GM12878 (cell line): ENCODE results near the gene EDNRB. TPM values are rescaled to one million over a fixed set of nuclear protein-coding genes. Genes with fewer than 3 reads are reported as not detected.

Experiments
- ATAC-seq: fragments of 200-7000 bp; cut with Tn5 transposase; 3 replicates; pipeline ENCODE4 v1.9.1; 2020; ENCODE audit warnings: mild to moderate bottlenecking, moderate library complexity
- BruUV-seq: library from RNA; stranded (reverse); fragments of 400-500 nt; replicated peaks from 2 replicates; lab custom pipeline; 2021; lab: Mats Ljungman, UMichigan
- CTCF ChIA-PET: fragments of 300-600 bp; sonication (Branson Sonifier 250); formaldehyde crosslinking; extraction: SDS; loops from one replicate; lab custom pipeline; 2021; ENCODE audit warnings: inconsistent platforms; lab: Yijun Ruan, JAX
- POLR2A ChIA-PET: fragments of 350-600 bp; formaldehyde crosslinking; extraction: SDS; loops from one replicate; lab custom pipeline; 2021; ENCODE audit warnings: inconsistent platforms; lab: Charles Lee
- RAD21 ChIA-PET: fragments of 300-600 bp; sonication (Branson Sonifier 250); formaldehyde crosslinking; loops from one replicate; lab custom pipeline; 2023; ENCODE audit warnings: antibody characterized with exemption; ENCODE audit not compliant: unreplicated experiment; lab: Charles Lee
- SMC1A ChIA-PET: fragments of 300-600 bp; sonication (Branson Sonifier 250); formaldehyde crosslinking; loops from one replicate; lab custom pipeline; 2023; ENCODE audit not compliant: unreplicated experiment, uncharacterized antibody; lab: Charles Lee
- DNase-seq: peaks from one replicate; pipeline ENCODE4 v3.0.0-alpha.2; 2011; ENCODE audit warnings: low read depth, low spot score
- FAIRE-seq: peaks from 3 replicates; lab custom pipeline; 2011; peaks lifted over from hg19 to GRCh38; lab: Jason Lieb, UNC
- H2AFZ ChIP-seq: 2 replicates; pipeline ENCODE4 v1.6.0; 2011; ENCODE audit warnings: low read depth, low read length, control low read depth; ENCODE audit not compliant: control insufficient read depth
- H3K27ac ChIP-seq: 2 replicates; pipeline ENCODE4 v1.5.1; 2011; ENCODE audit warnings: control low read depth; ENCODE audit not compliant: control insufficient read depth, insufficient read depth
- H3K27me3 ChIP-seq, 2 experiments: replicated peaks in 1 of 2; 2 replicates each; pipeline versions ENCODE4 v1.6.0 to v1.6.1; 2011; ENCODE audit warnings: low read length in 1 of 2; ENCODE audit not compliant: control insufficient read depth in 2 of 2, insufficient read depth in 2 of 2
- H3K36me3 ChIP-seq, 2 experiments: 2 replicates each; pipeline ENCODE4 v1.5.1; 2011; ENCODE audit warnings: low read length in 1 of 2; ENCODE audit not compliant: control insufficient read depth in 2 of 2, insufficient read depth in 2 of 2
- H3K4me1 ChIP-seq: 2 replicates; pipeline ENCODE4 v1.6.1; 2011; ENCODE audit warnings: mild to moderate bottlenecking, low read length, moderate library complexity, mixed read lengths; ENCODE audit not compliant: control insufficient read depth, insufficient read depth
- H3K4me2 ChIP-seq: 2 replicates; pipeline ENCODE4 v1.6.0; 2011; ENCODE audit warnings: control low read depth; ENCODE audit not compliant: control insufficient read depth, insufficient read depth
- H3K4me3 ChIP-seq: fragments of 200-600 bp; sonication (generic); 2 replicates; pipeline ENCODE4 v1.5.1; 2016
- H3K79me2 ChIP-seq: 2 replicates; pipeline ENCODE4 v1.6.0; 2011; ENCODE audit warnings: low read length; ENCODE audit not compliant: control insufficient read depth, insufficient read depth
- H3K9ac ChIP-seq: 2 replicates; pipeline ENCODE4 v1.8.0; 2011; ENCODE audit warnings: low read length, control low read depth, mixed read lengths; ENCODE audit not compliant: control insufficient read depth, insufficient read depth
- H3K9me3 ChIP-seq: replicated peaks from 3 replicates; pipeline ENCODE4 v1.5.1; 2011; ENCODE audit warnings: mild to moderate bottlenecking, low read length; ENCODE audit not compliant: control insufficient read depth, insufficient read depth
- H4K20me1 ChIP-seq: 2 replicates; pipeline ENCODE4 v1.6.0; 2011; ENCODE audit not compliant: control insufficient read depth, insufficient read depth
- ASH2L ChIP-seq: fragments of 300-600, 200-600 bp; sonication (generic); IDR thresholded peaks from 2 replicates; pipeline ENCODE4 v1.6.1; 2017; ENCODE audit warnings: low read depth, mild to moderate bottlenecking, borderline replicate concordance
- CBX5 ChIP-seq: sonication (generic); IDR thresholded peaks from 2 replicates; pipeline ENCODE4 v1.6.1; 2016; ENCODE audit warnings: low read depth, moderate library complexity, mild to moderate bottlenecking, inconsistent platforms
- EGR1 ChIP-seq, 2 experiments: IDR thresholded peaks; 1 replicate in 1 of 2; 2 replicates in 1 of 2; pipeline ENCODE4 v1.6.1; 2011 to 2012; ENCODE audit warnings: low read depth in 2 of 2, low read length in 2 of 2, borderline replicate concordance in 1 of 2, mild to moderate bottlenecking in 1 of 2, moderate library complexity in 1 of 2
- EP300 ChIP-seq, 2 experiments: fragments of 150-350 bp in 1 of 2; IDR thresholded peaks; 2 replicates each; pipeline ENCODE4 v1.6.1; 2011 to 2012; ENCODE audit warnings: low read depth in 2 of 2, low read length in 2 of 2, borderline replicate concordance in 1 of 2, improper control_type of control experiment in 1 of 2, inconsistent platforms in 1 of 2; ENCODE audit not compliant: control insufficient read depth in 1 of 2
- GABPA ChIP-seq: IDR thresholded peaks from 2 replicates; pipeline ENCODE4 v1.6.1; 2014; ENCODE audit warnings: antibody characterized with exemption, low read depth, mild to moderate bottlenecking, inconsistent platforms
- HDAC6 ChIP-seq: fragments of 200-600 bp; sonication (generic); IDR thresholded peaks from one replicate; pipeline ENCODE4 v1.8.0; 2017; ENCODE audit warnings: antibody characterized with exemption; ENCODE audit not compliant: unreplicated experiment
- KDM1A ChIP-seq: fragments of 200-600 bp; sonication (generic); IDR thresholded peaks from 2 replicates; pipeline ENCODE4 v1.6.1; 2016; ENCODE audit warnings: borderline replicate concordance
- NFYA ChIP-seq: IDR thresholded peaks from 2 replicates; pipeline ENCODE4 v1.6.1; 2011; ENCODE audit warnings: low read depth, mild to moderate bottlenecking, low read length, improper control_type of control experiment, borderline replicate concordance
- NR2F1 ChIP-seq: fragments of 450-650 bp; conservative IDR thresholded peaks from 2 replicates; pipeline ENCODE4 v1.6.1; 2017; ENCODE audit warnings: mild to moderate bottlenecking
- PAX5 ChIP-seq: IDR thresholded peaks from 2 replicates; pipeline ENCODE4 v1.6.1; 2011; ENCODE audit warnings: low read depth, low read length, borderline replicate concordance
- RAD51 ChIP-seq: fragments of 450-650 bp; IDR thresholded peaks from 2 replicates; pipeline ENCODE4 v1.6.1; 2016; ENCODE audit warnings: moderate library complexity, mild to moderate bottlenecking, inconsistent platforms
- RELB ChIP-seq: fragments of 450-650 bp; IDR thresholded peaks from 2 replicates; pipeline ENCODE4 v1.6.1; 2017; ENCODE audit warnings: low read depth, mild to moderate bottlenecking, moderate library complexity
- TAF1 ChIP-seq: IDR thresholded peaks from 2 replicates; pipeline ENCODE4 v1.6.1; 2011; ENCODE audit warnings: mild to moderate bottlenecking, low read depth, low read length, borderline replicate concordance
- ZBED1 ChIP-seq: IDR thresholded peaks from 2 replicates; pipeline ENCODE4 v1.6.1; 2016; ENCODE audit warnings: borderline replicate concordance
- WGBS: methylation state at CpG from one replicate; pipeline ENCODE4 v1.1.6; 2016; ENCODE audit warnings: low lambda C conversion rate; ENCODE audit not compliant: insufficient replicate concordance, insufficient coverage; ENCODE audit errors: missing lambda C conversion rate; 5-methylcytosine and 5-hydroxymethylcytosine counted together
- in situ Hi-C: fragments of 300-500 bp; cut with MboI; formaldehyde crosslinking; loops from 9 replicates; pipeline ENCODE4 v1.14.3; 2018; ENCODE audit warnings: mixed read lengths
- intact Hi-C: fragments of 100-400 bp; cut with micrococcal nuclease; formaldehyde crosslinking; loops from one replicate; pipeline ENCODE4 v1.14.2; 2022; ENCODE audit not compliant: unreplicated experiment
- polyA plus RNA-seq, 11 experiments: library from polyadenylated mRNA; depleted of rRNA in 4 of 11; unstranded in 6 of 11; stranded (reverse) in 5 of 11; fragments of >200 nt; fragmentation: Nextera tagmentation in 4 of 11; fragmentation: Illumina TruSeq in 1 of 11; extraction: Ambion mirVana in 4 of 11; extraction: Trizol in 1 of 11; gene quantifications; 1 replicate in 1 of 11; 2 replicates in 10 of 11; pipeline versions ENCODE4 v1.2.1 to v1.2.3, GENCODE V29; 2011 to 2016; ENCODE audit warnings: inconsistent platforms in 2 of 11, missing spikeins in 2 of 11, low read depth in 1 of 11
- total RNA-seq, 4 experiments: library from RNA; depleted of rRNA in 3 of 4; stranded (reverse); fragments of >200 nt in 3 of 4; fragmentation: Illumina TruSeq in 1 of 4; extraction: Trizol in 1 of 4; gene quantifications; 2 replicates each; pipeline versions ENCODE4 v1.2.1 to v1.2.3, GENCODE V29; 2013 to 2021

Gene EDNRB
- total and polyA plus RNA-seq, 10 of the 15 experiments (the other 5 are each of a cell fraction or from before 2014, with no cell fraction given), result not detected

- H3K27ac ChIP-seq, result no peak overlapping the region
- FAIRE-seq (no peak), DNase-seq (no peak), ATAC-seq (no peak)
- H3K4me1 ChIP-seq, result no peaks in the 10 kb centered on the region; the same call in 1 of the 2 replicates
- BruUV-seq, result no TSS peak
- no peaks in the 10 kb centered on the region for H3K36me3 ChIP-seq
- WGBS, result 65% methylated on average over 4 of the region's 4 CpGs
- H3K27me3 ChIP-seq, result no peaks in the 10 kb centered on the region
- intact Hi-C loops (no loop called here), in situ Hi-C loops (no loop called here)
- H3K9me3 ChIP-seq, result no peaks in the 10 kb centered on the region; the same call in 2 of the 3 replicates
- H3K9ac ChIP-seq, result no peak overlapping the region
- CTCF ChIA-PET, result interaction anchor here (1.7 kb wide), 1 partner anchor 235 kb away, joined by 4 read pairs; no protein-coding TSS in a partner anchor
- SMC1A ChIA-PET, result interaction anchor here (0.6 to 1.4 kb wide), 10 partner anchors 9 to 92 kb away, joined by 3 to 5 read pairs (median 3); no protein-coding TSS in a partner anchor
- TF ChIP-seq CBX5 (0 out of 2 replicates have a peak, but pooled peaks have one; percentile 34), RAD51 (no peak)
- no peak overlapping the region for H3K4me2 ChIP-seq
- no peak overlapping the region for H3K4me3 ChIP-seq
- H3K79me2 ChIP-seq, result no peaks in the 10 kb centered on the region
- POLR2A ChIA-PET, result no interaction called here
- no peak overlapping the region for H2AFZ ChIP-seq
- RAD21 ChIA-PET, result no interaction called here
- no peaks in the 10 kb centered on the region for H4K20me1 ChIP-seq
Measured at GRCh38 chr13:77902319-77902963, 16.2 kb downstream of the EDNRB start.

GRCh38 chr13:77898097-77898496, 20.5 kb downstream of the EDNRB start:
- H3K4me3 ChIP-seq, result no peak overlapping the region
- POLR2A ChIA-PET, result interaction anchor here (0.5 kb wide), 1 partner anchor 871 kb away, joined by 3 read pairs; the partner anchor contains the start of gene FBXL3
- BruUV-seq, result no TSS peak
- SMC1A ChIA-PET, result interaction anchor here (0.6 to 1.4 kb wide), 7 partner anchors 9 to 223 kb away, joined by 3 to 5 read pairs (median 4); no protein-coding TSS in a partner anchor
- H2AFZ ChIP-seq, result peak overlapping the region; percentile 16
- peak; percentile 97 for ATAC-seq
- H3K79me2 ChIP-seq, result no peaks in the 10 kb centered on the region
- FAIRE-seq, result peak; percentile 91
- RAD21 ChIA-PET, result interaction anchor here (1.1 to 1.8 kb wide), 2 partner anchors 10 to 32 kb away, joined by 4 read pairs; no protein-coding TSS in a partner anchor
- no peak overlapping the region for H3K27ac ChIP-seq
- no peaks in the 10 kb centered on the region for H3K27me3 ChIP-seq
- no peak overlapping the region for H3K9ac ChIP-seq
- in situ Hi-C loops (no loop called here), intact Hi-C loops (no loop called here)
- WGBS, result 0% methylated on average over 4 of the region's 4 CpGs
- H3K4me2 ChIP-seq, result peak overlapping the region; percentile 27; the same call in 1 of the 2 replicates
- H3K36me3 ChIP-seq, result no peaks in the 10 kb centered on the region
- peak; percentile 66 for DNase-seq
- no peaks in the 10 kb centered on the region; the same call in 1 of the 2 replicates for H3K4me1 ChIP-seq
- H3K9me3 ChIP-seq, result no peaks in the 10 kb centered on the region; the same call in 2 of the 3 replicates
- H4K20me1 ChIP-seq, result no peaks in the 10 kb centered on the region
- CTCF ChIA-PET, result interaction anchor here (1.0 to 1.2 kb wide), 5 partner anchors 11 to 223 kb away, joined by 3 to 5 read pairs (median 3); no protein-coding TSS in a partner anchor
- TF ChIP-seq ASH2L (0 out of 2 replicates have a peak, but pooled peaks have one; percentile 39), PAX5 (peak; percentile 64; the same call in 1 of the 2 replicates), RELB (peak; percentile 71; the same call in 1 of the 2 replicates), GABPA (peak; percentile 75), KDM1A (no peak), NFYA (no peak), ZBED1 (peak; percentile 81; the same call in 1 of the 2 replicates), HDAC6 (no peak), EGR1 (IDR thresholded peaks at IDR 0.05; ENCODE audit: borderline replicate concordance in 1 of 2, low read depth in 2 of 2, low read length in 2 of 2) (no peak), NR2F1 (peak; percentile 48; the same call in 1 of the 2 replicates), EP300 (IDR thresholded peaks at IDR 0.05; ENCODE audit: borderline replicate concordance in 1 of 2, control insufficient read depth in 1 of 2, low read depth in 2 of 2, low read length in 2 of 2) (peak; percentile 59 to 78; a peak in 3 of 4 replicates), TAF1 (no peak)
